RWPE2 (cell line): ENCODE data around the gene NSD1.

ENCODE experiments used
- ATAC-seq: fragments of 200-7000 bp; cut with Tn5 transposase; 3 replicates; pipeline ENCODE4 v1.9.1; 2021; ENCODE audit warnings: low read depth
- DNase-seq: peaks from one replicate; pipeline ENCODE4 v3.0.0-alpha.2; 2020; ENCODE audit warnings: low spot score
- H3K27ac ChIP-seq: fragments of 450-650 bp; 2 replicates; pipeline ENCODE4 v1.5.1; 2017; ENCODE audit warnings: mild to moderate bottlenecking; ENCODE audit not compliant: poor library complexity, severe bottlenecking
- H3K27me3 ChIP-seq: fragments of 250-450 bp; sonication (Bioruptor Pico); 2 replicates; pipeline ENCODE4 v1.5.1; 2021; ENCODE audit warnings: mild to moderate bottlenecking, moderate library complexity; ENCODE audit not compliant: insufficient read depth, poor library complexity, severe bottlenecking
- H3K36me3 ChIP-seq: fragments of 250-450 bp; sonication (Bioruptor Pico); 2 replicates; pipeline ENCODE4 v1.5.1; 2020; ENCODE audit warnings: low read depth, mild to moderate bottlenecking, moderate library complexity
- H3K4me1 ChIP-seq: fragments of 250-450 bp; sonication (Bioruptor Pico); 2 replicates; pipeline ENCODE4 v1.5.1; 2021; ENCODE audit warnings: mild to moderate bottlenecking, moderate library complexity; ENCODE audit not compliant: insufficient read depth, poor library complexity, severe bottlenecking
- H3K4me3 ChIP-seq: fragments of 250-450 bp; sonication (Bioruptor Pico); 2 replicates; pipeline ENCODE4 v1.5.1; 2021; ENCODE audit warnings: mild to moderate bottlenecking, moderate library complexity; ENCODE audit not compliant: severe bottlenecking
- H3K9me3 ChIP-seq: fragments of 250-450 bp; sonication (Bioruptor Pico); 2 replicates; pipeline ENCODE4 v1.5.1; 2021; ENCODE audit warnings: mild to moderate bottlenecking, moderate library complexity; ENCODE audit not compliant: severe bottlenecking
- TF ChIP-seq, protein P1 (sequence below): fragments of 450-650 bp; IDR thresholded peaks from one replicate; pipeline ENCODE4 v1.5.1; 2017; ENCODE audit warnings: mild to moderate bottlenecking, moderate library complexity; ENCODE audit not compliant: poor library complexity, severe bottlenecking

Gene NSD1

DNA sequence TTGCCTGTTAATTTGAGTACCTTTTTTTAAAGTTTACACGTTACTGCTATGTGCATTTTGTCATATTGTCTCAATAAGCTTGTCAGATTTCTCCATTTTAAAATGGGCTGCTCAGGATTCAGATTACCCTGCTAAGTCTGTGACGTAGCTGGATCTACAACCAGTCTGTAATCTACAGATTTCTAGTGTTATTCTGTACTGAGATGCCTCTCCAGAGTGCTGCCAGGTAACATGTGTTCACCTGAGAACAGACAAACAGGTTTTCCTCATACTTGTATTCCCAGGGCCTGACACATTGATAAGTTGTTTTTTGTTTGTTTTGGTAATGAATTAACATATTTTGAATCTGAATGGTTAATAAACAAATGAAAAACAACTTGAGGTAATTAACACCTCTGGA is 154.6 kb downstream of the NSD1 start:
- ATAC-seq (no peak), DNase-seq (no peak)
- Histone ChIP-seq H3K27me3 (no peaks in the 10 kb centered on the region), H3K36me3 (peaks cover 98% of the 10 kb centered on the region), H3K9me3 (no peaks in the 10 kb centered on the region), H3K4me1 (no peaks in the 10 kb centered on the region), H3K4me3 (no peak overlapping the region), H3K27ac (no peak overlapping the region)
- TF ChIP-seq, protein P1, sequence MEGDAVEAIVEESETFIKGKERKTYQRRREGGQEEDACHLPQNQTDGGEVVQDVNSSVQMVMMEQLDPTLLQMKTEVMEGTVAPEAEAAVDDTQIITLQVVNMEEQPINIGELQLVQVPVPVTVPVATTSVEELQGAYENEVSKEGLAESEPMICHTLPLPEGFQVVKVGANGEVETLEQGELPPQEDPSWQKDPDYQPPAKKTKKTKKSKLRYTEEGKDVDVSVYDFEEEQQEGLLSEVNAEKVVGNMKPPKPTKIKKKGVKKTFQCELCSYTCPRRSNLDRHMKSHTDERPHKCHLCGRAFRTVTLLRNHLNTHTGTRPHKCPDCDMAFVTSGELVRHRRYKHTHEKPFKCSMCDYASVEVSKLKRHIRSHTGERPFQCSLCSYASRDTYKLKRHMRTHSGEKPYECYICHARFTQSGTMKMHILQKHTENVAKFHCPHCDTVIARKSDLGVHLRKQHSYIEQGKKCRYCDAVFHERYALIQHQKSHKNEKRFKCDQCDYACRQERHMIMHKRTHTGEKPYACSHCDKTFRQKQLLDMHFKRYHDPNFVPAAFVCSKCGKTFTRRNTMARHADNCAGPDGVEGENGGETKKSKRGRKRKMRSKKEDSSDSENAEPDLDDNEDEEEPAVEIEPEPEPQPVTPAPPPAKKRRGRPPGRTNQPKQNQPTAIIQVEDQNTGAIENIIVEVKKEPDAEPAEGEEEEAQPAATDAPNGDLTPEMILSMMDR, result no peak

DNA sequence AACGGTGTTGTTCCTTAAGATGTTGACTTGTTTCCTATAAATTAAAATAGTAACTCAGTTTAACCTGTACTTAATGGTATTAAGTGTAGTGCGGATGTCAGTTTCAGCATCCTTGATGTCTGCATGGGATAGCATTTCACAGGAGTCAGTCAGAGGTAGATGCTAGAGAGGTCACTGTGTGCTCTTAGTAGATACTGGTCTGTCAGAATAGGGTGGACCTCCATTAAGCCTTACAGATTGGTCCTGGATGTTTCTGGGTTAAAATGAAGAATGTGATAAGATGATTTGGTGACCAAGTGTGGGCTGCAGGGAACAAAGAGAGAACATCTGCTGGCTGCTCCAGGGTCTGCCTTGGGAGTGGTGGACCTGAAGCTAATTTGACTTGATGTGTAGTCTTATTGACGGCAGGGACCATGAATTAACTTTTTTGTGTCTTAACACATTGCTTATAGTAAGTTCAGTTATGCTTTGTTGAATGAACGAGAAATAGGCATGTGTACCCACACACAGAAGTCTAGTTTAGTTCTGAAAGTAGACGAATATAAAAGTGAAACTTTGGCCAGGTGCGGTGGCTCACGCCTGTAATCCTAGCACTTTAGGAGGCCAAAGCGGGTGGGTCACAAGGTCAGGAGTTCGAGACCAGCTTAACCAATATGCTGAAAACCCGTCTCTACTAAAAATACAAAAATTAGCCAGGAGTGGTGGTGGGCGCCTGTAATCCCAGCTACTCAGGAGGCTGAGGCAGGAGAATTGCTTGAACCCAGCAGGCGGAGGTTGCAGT is 157.4 kb downstream of the NSD1 start:
- no peaks in the 10 kb centered on the region for H3K9me3 ChIP-seq
- DNase-seq (no peak), ATAC-seq (no peak)
- peaks cover 98% of the 10 kb centered on the region for H3K36me3 ChIP-seq
- H3K27me3 ChIP-seq, result no peaks in the 10 kb centered on the region
- H3K27ac ChIP-seq, result no peak overlapping the region
- H3K4me1 ChIP-seq, result no peaks in the 10 kb centered on the region
- TF ChIP-seq, protein P1, result no peak
- H3K4me3 ChIP-seq, result no peak overlapping the region

DNA sequence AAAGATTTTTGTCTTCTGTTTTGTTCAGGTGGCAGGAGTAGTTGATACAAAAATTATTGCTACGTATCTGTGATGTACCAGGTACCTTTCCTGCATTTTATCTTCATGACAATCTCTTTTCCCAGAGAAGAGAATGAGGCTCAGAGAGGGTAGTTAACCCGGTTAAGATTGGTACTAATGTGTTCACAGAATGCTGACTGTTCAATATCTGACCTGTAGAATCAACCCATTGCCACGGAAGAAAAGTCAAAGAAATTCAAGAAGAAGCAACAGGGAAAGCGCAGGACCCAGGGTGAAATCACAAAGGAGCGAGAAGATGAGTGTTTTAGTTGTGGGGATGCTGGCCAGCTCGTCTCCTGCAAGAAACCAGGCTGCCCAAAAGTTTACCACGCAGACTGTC is 158.2 kb downstream of the NSD1 start:
- peaks cover 97% of the 10 kb centered on the region for H3K36me3 ChIP-seq
- TF ChIP-seq, protein P1, result no peak
- ATAC-seq (no peak), DNase-seq (no peak)
- no peak overlapping the region for H3K4me3 ChIP-seq
- H3K9me3 ChIP-seq, result no peaks in the 10 kb centered on the region
- no peaks in the 10 kb centered on the region for H3K27me3 ChIP-seq
- H3K4me1 ChIP-seq, result no peaks in the 10 kb centered on the region
- no peak overlapping the region for H3K27ac ChIP-seq

DNA sequence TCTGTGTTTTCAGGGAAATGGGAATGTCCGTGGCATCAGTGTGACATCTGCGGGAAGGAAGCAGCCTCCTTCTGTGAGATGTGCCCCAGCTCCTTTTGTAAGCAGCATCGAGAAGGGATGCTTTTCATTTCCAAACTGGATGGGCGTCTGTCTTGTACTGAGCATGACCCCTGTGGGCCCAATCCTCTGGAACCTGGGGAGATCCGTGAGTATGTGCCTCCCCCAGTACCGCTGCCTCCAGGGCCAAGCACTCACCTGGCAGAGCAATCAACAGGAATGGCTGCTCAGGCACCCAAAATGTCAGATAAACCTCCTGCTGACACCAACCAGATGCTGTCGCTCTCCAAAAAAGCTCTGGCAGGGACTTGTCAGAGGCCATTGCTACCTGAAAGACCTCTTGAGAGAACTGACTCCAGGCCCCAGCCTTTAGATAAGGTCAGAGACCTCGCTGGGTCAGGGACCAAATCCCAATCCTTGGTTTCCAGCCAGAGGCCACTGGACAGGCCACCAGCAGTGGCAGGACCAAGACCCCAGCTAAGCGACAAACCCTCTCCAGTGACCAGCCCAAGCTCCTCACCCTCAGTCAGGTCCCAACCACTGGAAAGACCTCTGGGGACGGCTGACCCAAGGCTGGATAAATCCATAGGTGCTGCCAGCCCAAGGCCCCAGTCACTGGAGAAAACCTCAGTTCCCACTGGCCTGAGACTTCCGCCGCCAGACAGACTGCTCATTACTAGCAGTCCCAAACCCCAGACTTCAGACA is 160.4 kb downstream of the NSD1 start:
- Histone ChIP-seq H3K9me3 (no peaks in the 10 kb centered on the region), H3K4me3 (no peak overlapping the region), H3K27me3 (no peaks in the 10 kb centered on the region), H3K4me1 (no peaks in the 10 kb centered on the region), H3K36me3 (peaks cover 89% of the 10 kb centered on the region), H3K27ac (no peak overlapping the region)
- TF ChIP-seq, protein P1, result no peak
- ATAC-seq (no peak), DNase-seq (no peak)
